GM21737 (cell line): ENCODE measurements around the gene FOXJ1.

Experiments used
- ATAC-seq: cut with Tn5 transposase; IDR thresholded peaks from one replicate; pipeline ENCODE4 v1.9.1; 2021; ENCODE audit warnings: mild to moderate bottlenecking, moderate library complexity; ENCODE audit not compliant: unreplicated experiment

The FOXJ1 gene

DNA sequence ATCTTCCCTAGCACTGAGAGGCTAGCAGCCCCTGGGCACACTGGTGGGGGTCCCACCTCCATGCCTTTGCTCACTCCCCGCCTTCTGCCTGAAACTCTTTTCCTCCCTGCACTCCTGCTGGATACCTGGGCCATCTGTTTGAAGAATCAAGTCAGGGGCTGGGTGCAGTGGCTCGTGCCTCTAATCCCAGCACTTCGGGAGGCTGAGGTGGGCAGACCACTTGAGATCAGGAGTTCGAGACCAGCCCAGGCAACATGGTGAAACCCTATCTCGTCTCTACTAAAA is 15.7 kb downstream of the FOXJ1 start:
- no peak for ATAC-seq

DNA sequence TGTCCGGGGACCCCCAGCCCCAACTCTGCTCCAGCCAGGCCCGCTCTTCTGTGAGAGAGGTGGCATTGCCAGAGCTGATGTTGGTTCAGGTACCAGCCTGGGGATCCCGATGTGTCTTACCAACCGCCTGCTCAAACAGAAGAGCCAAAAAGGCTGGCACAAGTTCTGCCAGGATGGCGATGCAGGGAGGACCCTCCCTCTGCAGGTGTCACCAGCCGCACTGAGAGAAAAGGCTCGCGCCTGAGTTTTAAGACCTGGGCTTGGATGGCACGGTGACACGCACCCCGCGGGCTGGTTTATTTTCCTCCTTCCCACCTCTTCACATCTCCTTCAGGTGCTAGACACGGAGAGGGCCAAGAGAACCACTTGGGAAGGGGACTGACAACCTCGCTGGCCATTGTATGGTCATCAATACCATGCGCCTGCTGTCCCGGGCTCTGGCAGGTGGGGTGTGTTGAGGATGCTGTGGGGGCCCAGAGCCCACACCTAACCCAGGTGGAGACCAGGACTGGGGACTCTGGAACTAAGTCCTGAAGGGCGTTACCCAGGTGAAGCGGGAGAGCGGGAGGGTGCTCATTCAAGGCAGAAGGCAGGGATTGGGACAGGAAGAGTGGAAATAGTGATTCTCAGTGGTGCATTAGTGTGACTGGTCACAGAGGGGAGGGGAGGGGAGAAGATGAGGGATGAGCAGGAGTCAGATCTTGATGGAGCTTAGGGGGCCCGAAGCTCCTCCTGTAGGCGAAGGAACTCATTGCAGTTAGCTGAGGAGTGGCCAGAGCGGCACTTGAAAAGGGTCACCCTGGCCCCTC is 16.3 kb downstream of the FOXJ1 start:
- no peak for ATAC-seq

DNA sequence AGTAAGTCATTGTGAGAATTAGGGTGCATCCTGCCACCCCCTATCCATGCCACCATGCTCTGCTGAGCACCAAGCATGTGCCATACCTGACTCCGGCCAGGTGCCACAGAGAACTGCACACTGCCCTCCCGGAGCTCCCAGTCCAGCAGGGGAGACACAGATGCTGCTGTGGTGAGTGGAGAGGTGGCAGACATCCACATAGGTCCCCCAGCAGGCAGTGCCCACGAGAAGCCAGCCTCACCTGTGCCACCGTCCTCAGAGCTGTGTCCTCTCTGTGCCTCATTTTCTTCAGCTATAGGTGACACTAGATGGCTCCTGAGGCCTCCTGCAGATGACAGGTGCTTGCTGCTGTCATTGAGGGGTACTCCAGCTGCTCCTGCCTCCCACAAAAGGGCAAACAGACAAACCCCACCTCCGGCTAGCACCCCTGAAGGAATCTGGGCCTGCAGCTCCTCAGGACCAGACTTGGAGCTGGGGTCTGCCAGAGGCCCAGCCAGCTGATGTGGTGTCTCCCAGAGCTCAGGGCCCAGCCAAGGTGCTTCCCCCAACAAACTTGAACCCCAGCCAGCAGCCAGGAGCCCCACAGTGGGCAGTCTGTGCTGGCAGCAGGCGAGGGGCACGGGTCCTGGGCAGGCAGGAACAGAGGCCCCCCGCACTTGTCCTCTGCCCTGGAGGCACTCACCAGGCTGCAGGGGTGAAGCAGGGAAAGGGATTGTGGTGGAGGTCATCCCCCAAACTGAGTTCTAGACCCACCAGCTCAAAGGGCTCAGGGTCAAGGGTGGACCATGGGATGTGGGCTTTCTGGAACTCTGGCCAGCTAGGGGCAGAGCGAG is 17.1 kb downstream of the FOXJ1 start:
- ATAC-seq: no peak

DNA sequence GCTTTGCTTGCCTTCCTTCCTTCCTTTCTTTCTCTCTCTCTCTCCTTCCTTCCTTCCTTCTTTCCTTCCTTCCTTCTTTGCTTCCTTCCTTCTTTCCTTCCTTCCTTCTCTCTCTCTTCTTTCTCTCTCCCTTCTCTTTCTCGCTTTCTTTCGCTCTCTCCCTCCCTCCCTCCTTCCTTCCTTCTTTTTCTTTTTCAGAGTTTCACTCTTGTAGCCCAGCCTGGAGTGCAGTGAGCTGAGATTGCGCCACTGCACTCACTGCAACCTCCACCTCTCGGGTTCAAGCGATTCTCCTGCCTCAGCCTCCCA is 17.9 kb downstream of the FOXJ1 start:
- ATAC-seq: no peak

DNA sequence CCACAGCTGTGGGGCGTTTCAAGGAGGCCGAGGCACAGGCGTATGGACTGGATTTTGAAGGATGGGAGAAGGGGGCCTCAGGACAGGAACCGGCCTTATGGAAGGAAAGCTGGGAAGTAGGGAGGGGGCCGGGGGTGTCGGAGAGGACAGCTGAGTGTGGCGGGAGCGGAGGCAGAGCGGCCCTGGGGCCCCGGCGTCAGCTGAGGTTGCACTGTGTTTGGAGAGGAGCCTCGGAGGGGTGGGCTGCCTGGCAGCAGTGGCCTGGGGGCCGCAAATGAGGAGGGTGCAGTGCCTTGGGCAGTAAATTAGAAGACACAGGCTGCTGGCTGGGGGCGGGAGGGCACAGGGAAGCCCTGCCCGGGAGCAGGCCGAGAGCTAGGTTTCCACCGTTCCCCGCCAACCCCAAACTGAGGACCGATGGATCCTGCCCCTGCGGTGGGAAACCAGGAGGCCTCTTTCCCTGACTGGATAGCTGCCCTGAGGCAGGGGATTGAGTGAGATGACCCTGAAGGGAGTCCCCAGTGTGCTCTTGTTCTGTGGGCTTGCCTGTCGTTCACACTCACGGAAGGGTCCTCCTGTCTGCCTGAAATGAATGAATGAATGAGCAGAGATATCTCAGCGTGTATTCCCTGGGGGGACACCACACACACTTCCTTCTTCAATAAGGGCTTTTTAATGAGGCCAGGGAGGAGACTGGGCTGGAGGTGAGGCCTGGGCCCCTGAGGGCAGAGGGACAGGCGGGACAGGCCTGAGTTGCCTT is 18.4 kb downstream of the FOXJ1 start:
- no peak for ATAC-seq

DNA sequence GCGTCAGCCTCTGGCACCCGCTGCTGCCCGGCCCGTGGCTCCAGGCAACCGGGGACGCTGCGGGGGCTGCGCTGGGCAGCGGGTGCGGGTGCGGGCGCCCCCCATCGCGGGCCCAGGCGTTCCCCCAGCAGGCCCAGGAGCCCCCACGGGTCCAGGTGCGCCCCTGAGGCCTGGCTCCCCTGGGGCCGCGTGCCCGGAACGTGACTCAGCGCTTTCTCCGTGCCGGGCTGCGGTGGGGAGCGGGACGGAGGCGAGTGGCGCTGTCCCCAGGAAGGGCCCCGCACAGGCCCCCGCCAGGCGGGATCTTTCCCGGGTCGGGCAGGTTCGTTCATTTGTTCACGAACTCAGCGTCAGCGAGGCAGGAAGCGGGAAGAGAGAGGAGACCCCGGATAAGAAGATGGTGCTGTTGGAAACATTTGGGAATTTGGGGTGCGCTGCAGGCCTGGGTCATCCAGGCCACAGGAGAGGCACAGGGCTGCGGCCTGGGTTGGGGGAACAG is 19.1 kb downstream of the FOXJ1 start:
- no peak for ATAC-seq

DNA sequence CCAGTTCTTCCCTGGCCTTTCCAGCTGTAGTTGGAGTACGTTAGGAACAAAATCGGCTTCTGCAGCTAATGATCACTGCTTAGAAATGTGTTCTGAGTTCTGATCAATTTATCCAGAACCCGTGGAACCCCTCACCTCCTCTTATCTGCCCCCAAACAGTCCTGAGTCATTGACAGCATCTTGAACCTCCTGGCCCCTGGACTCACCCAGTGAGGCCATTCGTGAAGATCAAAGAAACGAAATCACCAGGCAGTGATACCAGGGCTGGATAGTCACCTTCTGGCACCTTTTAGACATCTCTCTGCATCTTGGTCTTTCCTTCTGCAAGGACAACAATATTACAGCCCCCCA is 20.4 kb downstream of the FOXJ1 start:
- no peak for ATAC-seq

DNA sequence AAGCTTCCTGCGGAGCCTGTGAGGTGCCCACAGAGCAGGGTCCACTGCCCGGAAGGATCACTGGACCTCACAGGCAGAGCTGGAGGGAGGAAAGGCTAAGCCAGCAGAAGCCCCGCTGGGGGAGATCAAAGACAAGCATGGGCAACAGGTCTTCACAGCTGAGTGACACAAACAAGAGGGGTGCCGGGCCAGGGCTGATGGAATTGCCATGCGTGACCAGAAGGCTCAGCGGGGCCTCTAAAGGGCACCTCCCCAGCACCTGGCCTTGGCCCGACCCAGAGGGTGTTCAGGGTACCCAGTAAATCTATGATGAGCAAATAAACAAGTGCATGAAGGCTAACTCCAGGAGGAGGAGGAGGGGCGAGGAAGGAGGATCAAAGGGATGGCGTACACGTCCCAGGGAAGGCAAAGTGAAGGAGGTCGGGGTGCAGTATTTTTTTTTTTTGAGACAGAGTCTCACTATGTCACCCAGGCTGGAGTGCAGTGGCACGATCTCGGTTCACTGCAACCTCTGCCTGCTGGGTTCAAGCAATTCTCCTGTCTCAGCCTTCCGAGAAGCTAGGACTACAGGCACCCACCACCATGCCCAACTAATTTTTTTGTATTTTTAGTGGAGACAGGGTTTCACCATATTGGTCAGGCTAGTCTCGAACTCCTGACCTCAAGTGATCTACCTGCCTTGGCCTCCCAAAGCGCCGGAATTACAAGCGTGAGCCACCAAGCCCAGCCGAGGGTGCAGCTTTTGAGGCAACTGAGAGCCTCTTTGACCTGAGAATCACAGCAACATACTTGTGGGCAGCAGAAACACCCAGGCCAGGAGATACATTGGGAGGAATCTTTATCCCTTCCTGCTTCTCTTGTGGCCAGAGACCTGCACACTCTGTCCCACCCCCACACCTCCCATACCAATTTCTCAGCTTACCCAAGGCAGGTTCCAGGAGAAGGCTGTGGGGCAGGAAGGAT is 21.4 kb downstream of the FOXJ1 start:
- ATAC-seq: no peak

DNA sequence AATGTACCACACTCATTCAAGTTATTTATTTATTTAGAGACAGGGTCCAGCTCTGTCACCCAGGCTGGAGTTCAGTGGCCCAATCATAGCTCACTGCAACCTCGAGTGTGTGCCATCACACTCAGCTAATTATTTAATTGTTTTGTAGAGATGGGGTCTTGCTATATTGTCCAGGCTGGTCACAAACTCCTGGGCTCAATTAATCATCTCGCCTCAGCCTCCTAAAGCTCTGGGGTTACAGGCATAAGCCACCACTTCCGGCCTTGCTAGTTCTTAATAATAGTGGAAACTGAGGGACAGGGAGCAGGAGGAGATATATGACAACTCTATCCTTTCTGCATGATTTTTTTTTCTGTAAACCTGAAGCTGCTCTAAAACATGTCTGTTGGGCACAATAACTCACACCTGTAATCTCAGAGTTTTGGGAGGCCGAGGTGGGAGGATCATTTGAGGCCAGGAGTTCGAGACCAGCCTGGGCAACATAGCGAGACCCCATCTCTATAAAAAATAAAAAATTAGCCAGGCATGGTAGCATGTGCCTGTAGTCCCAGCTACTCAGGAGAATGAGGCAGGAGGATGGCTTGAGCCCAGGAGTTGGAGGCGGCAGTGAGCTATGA is 25.8 kb downstream of the FOXJ1 start:
- ATAC-seq: no peak

DNA sequence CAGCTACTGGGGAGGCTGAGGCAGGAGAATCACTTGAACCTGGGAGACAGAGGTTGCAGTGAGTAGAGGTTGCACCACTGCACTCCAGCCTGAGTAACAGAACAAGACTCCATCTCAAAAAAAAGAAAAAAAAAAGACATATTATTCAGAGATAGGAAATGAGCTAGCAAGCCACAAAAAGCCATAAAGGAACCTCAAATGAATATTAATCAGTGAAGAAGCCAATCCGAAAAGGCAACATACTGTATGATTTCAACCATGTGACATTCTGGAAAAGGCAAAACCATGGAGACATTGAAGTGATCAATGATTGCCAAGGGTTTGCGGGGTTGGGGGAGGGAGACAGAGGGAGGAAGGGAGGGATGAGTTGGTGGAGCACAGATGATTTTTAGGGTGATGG is 29.1 kb downstream of the FOXJ1 start:
- no peak for ATAC-seq

DNA sequence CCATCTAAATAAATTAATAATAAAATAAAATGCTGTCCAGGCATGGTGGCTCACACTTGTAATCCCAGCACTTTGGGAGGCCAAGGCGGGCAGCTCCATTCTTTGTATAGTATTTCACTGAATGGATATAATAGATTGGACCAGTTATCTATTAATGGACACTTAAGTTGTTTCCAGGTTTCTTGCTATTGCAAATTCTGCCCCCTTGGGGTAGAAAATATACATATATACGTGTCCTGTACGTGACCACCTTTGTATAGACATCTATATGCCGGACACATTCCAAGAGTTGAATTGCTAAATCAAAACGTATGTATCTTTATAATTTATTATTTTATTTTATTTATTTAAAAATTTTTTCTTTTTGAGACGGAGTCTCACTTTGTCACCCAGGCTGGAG is 33.5 kb downstream of the FOXJ1 start:
- no peak for ATAC-seq

DNA sequence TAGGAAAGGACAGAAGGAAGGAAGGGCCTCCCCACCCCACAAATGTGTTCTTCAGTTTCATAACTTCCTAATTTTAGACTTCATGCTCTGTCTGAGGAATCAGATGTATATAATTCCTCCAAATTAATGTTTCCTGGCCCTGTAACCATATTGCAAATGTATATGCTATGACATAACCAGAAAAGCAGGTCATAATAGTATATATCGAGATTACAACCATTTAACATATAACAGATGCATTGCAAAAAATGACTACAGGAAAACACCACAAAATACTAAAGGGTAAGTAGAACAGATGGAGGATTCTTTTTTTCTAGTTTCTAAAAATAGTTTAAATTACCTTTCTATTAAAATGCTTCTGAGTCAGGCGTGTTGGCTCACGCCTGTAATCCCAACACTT is 34.3 kb downstream of the FOXJ1 start:
- ATAC-seq: no peak

DNA sequence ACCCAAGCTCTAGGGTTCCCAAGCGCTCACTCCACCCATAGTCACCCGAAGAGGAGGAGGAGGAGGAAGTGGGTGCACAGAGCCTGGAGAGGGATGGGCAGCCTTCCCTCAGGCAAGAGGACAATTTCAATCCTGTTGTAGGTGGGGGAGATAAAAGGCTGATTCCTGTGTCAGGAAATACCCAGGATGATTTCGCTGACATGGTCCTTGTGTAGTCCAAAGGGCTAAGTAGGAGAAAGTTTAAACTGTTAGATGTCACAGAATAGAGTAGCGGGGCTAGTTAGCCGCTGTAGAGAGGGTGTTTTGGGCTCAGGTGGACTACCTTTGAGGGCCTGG is 36.2 kb downstream of the FOXJ1 start:
- ATAC-seq: no peak

DNA sequence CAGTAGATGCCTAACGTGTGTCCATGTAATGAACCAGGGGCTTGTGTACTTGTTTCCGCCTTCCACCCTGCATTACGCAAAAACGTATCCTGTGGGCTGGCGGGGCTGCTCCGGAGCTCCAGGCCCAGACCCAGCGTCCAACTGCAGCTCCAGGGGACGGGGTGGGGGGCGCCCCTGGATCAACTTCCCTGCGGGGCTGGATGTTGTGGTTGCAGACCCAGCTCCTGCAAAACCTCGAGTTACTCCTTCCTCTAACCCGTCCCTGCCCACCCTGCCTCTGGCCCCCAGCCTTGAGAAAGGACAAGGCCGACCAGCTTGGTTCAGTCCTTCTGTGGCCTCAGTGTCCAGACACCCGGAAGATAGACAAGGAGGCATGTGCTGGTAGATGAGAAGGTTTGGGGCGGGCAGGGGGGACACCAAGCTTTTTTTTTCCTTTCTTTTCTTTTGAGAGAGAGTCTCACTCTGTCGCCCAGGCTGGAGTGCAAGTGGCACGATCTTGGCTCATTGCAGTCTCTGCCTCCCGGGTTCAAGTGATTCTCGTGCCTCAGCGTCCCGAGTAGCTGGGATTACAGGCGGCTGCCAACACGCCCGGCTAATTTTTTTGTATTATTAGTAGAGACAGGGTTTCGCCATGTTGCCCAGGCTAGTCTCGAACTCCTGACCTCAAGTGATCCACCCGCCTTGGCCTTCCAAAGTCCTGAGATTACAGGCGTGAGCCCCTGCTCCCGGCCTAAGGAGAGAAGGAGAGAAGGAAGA is 36.7 kb downstream of the FOXJ1 start:
- ATAC-seq: no peak

DNA sequence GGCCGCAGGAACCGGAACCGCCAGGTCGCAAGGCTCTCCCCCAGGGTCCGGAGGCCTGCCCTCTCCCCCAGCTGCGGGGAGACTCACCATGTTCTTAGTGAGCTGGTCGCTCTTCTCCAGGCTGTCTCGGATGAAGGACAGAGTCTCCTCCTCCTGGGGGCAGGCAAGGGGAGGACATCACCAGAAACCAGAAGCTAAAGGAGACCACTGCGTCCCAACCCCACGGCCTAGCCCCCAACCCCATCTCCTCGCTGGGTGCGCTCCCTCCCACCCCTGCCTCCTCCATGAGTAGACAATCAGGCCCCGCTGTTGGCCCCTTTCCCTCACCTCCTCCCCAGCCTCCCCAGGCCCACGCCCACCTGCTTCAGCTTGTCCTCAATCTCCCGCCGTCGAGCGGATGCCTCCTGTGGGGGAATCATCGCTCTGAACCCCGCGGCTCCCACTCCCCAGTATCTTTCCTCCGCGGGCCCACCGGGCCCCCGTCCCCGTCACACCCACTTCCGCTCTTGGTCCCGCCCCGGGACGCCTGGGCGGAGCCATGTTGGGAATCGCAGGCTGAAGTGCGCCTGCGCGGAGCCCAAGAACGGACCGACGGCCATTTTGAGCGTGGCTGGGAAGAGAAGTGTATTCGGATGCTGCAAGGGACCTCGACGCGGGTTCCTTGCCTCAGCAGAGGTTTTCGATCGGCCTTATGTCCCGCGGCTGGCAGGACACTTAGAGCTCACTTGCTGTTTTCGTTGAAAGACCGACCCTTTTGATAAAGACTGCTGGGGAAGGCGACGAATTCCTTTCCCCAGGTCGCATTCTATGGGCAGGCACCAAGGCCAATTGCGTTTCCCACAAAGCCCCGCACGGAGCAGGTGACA is 37.5 kb downstream of the FOXJ1 start, which contains the start of gene EXOC7:
TSS of gene EXOC7 (minus strand) at position 514 of the 866 bp plus-strand sequence. CDS start at position 419, 95 bp downstream.
- ATAC-seq: peak; percentile 88

DNA sequence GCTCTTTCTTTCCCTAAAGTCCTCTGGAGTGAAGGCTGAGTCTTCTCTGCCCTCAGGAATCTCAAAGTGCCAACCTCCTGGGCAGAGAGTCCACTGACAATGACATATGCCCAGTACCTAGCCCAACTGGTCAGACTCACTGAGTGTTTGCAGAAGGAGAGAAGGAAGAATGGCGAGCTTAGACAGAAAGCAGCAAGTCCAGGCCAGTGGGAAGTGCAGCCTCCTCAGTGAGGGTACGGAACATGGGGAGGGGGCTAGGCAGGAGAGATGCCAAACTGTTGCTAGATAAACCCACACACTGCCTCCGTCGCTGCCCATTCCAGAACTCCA is 38.1 kb downstream of the FOXJ1 start:
- ATAC-seq: peak; percentile 4

DNA sequence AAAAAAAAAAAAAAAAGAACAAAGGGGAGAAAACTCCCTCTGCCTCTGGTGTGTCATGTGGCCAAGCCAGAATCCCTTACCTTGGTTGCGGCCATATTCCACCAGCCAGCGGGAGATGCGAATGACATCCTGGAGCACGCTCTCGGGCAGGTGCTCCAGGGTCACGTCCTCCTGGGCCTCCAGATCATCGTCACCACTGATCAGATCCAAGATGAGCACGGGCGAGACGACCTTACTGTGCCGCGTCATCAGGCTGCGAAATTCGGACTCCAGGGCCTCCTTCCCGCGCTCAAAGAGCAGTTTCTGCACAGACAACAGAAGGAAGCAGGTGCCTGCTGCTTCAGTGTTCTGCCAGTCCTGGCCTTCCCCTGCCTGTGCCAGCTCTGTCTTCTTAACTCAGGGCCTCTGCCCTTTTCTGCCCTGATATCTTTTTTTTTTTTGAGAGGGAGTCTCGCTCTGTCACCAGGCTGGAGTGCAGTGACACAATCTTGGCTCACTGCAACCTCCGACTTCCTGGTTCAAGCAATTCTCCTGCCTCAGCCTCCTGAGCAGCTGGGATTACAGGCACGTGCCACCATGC is 43.2 kb downstream of the FOXJ1 start:
- no peak for ATAC-seq

DNA sequence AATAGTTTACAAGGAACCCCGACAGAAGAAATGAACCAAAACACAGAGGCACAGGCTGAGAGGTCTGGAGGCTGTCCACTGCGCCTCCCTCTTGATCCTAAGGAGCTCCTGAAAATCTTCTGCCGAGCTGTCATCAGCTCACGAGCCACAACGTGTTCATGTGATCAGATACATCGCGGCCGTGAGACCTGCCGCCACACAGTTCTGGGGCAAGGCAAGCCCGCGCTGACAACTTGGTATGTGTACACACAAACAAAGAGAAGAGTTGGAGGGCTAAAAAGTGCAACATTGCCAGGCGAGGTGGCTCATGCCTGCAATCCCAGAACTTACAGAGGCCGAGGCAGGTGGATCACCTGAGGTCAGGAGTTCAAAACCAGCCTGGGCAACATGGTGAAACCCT is 45.1 kb downstream of the FOXJ1 start:
- ATAC-seq: no peak
